Cardiac fibroblast (primary cell): Measurements from ENCODE around the gene EMC1.

Experiments used
- DNase-seq, 2 donors: peaks; one replicate each; pipeline versions ENCODE4 v3.0.0 to v3.0.0-alpha.2; 2010; ENCODE audit warnings: low read depth in 2 of 2
- H3K4me3 ChIP-seq, 2 donors: replicated peaks in 1 of 2; 1 replicate in 1 of 2; 2 replicates in 1 of 2; pipeline ENCODE4 v1.5.1; 2011; ENCODE audit warnings: low read depth in 2 of 2, low read length in 2 of 2, mild to moderate bottlenecking in 2 of 2, moderate library complexity in 1 of 2
- CTCF ChIP-seq: IDR thresholded peaks from one replicate; pipeline ENCODE4 v1.5.1; 2011; ENCODE audit warnings: low read depth, mild to moderate bottlenecking, low read length, inconsistent platforms

EMC1 gene

GRCh38 chr1:19255288-19255687 lies 4.0 kb upstream of the EMC1 start:
- TF ChIP-seq CTCF: no peak
- H3K4me3 ChIP-seq: no peak overlapping the region
- no peak for DNase-seq

- no peak for DNase-seq
- TF ChIP-seq CTCF: no peak
- H3K4me3 ChIP-seq: no peak overlapping the region
These were observed 3.1 kb upstream of the EMC1 start for GRCh38 chr1:19254416-19254815.

- TF ChIP-seq CTCF: no peak
- H3K4me3 ChIP-seq: peak overlapping the region; percentile 75 to 91
- DNase-seq: peak in 1 of 2 donors; percentile 7
These were observed 557 bp downstream of the EMC1 start for GRCh38 chr1:19250629-19251304.

- peak; percentile 94 for TF ChIP-seq CTCF
- DNase-seq: peak; percentile 83 to 84
- H3K4me3 ChIP-seq: no peak overlapping the region
These were observed 10.4 kb downstream of the EMC1 start for GRCh38 chr1:19240673-19241538.

GRCh38 chr1:19239876-19240275 lies 11.4 kb downstream of the EMC1 start:
- H3K4me3 ChIP-seq: no peak overlapping the region
- TF ChIP-seq CTCF: no peak
- DNase-seq: no peak

- no peak overlapping the region for H3K4me3 ChIP-seq
- no peak for TF ChIP-seq CTCF
- DNase-seq: no peak
These were observed 17.1 kb downstream of the EMC1 start for GRCh38 chr1:19234224-19234623.
